GM18858 (cell line): ENCODE results near the gene TSHR.
A peak's percentile ranks its signal among the peaks of the same experiment; 100 is the strongest.

Experiments
- ATAC-seq: cut with Tn5 transposase; IDR thresholded peaks from one replicate; pipeline ENCODE4 v1.9.1; 2021; ENCODE audit not compliant: unreplicated experiment

Gene TSHR

GRCh38 chr14:81127785-81128184, 172.4 kb downstream of the TSHR start:
- ATAC-seq = no peak

- ATAC-seq = no peak
Observed at GRCh38 chr14:81129242-81129641, 173.8 kb downstream of the TSHR start.

- no peak for ATAC-seq
Observed at GRCh38 chr14:81132468-81132867, 177.0 kb downstream of the TSHR start.

GRCh38 chr14:81133400-81133799, 178.0 kb downstream of the TSHR start:
- no peak for ATAC-seq

- no peak for ATAC-seq
Observed at GRCh38 chr14:81137316-81137715, 181.9 kb downstream of the TSHR start.

GRCh38 chr14:81138429-81138828, 183.0 kb downstream of the TSHR start:
- no peak for ATAC-seq

- no peak for ATAC-seq
Observed at GRCh38 chr14:81141426-81141825, 186.0 kb downstream of the TSHR start.

- ATAC-seq = no peak
Observed at GRCh38 chr14:81143793-81144192, 188.4 kb downstream of the TSHR start.

- ATAC-seq = no peak
Observed at GRCh38 chr14:81144824-81145603, 189.6 kb downstream of the TSHR start.

GRCh38 chr14:81147140-81147897, 191.9 kb downstream of the TSHR start:
- no peak for ATAC-seq

- ATAC-seq = no peak
Observed at GRCh38 chr14:81148635-81149034, 193.2 kb downstream of the TSHR start.

- peak; percentile 80 for ATAC-seq
Observed at GRCh38 chr14:81153187-81153586, 197.8 kb downstream of the TSHR start.

- ATAC-seq = no peak
Observed at GRCh38 chr14:81157431-81157830, 202.0 kb downstream of the TSHR start.

GRCh38 chr14:81161088-81161487, 205.7 kb downstream of the TSHR start:
- no peak for ATAC-seq

GRCh38 chr14:81161749-81162148, 206.3 kb downstream of the TSHR start:
- ATAC-seq = no peak

- ATAC-seq = no peak
Observed at GRCh38 chr14:81162941-81163340, 207.5 kb downstream of the TSHR start.

- peak; percentile 95 for ATAC-seq
Observed at GRCh38 chr14:81164167-81164774, 208.8 kb downstream of the TSHR start.

- ATAC-seq = no peak
Observed at GRCh38 chr14:81165188-81165587, 209.8 kb downstream of the TSHR start.

GRCh38 chr14:81166121-81166520, 210.7 kb downstream of the TSHR start:
- no peak for ATAC-seq

GRCh38 chr14:81169267-81169666, 213.8 kb downstream of the TSHR start:
- no peak for ATAC-seq

- ATAC-seq = no peak
Observed at GRCh38 chr14:81169711-81170103, 214.3 kb downstream of the TSHR start.
